ENCODE measurements around the gene UNKL. TPM values are rescaled to one million over a fixed set of nuclear protein-coding genes. Genes with fewer than 3 reads are reported as not detected.

UNKL gene
- polyA plus RNA-seq, 3 donors: 16.2 to 30.6 (median 20.0) TPM

DNA sequence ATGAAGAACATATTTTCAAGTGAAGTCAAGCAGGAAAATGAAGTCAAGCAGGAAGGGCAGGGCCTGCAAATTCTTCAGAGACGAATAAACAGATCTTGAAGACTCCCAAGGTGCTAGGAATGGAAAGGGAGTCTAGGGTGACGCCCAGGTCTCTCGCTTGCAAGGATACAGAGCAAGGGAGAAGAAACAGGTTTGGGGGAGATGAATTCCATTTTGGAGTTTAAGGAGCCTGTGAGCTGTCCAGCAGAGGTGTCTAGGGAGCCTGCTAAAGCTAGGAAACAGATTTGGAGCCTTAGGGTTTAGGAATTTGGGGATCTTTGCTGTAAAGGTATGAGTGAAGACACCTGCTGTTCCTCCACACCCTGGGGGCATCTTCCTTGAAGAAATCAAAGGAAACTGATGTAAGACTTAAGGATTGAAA is 2.0 kb upstream of the UNKL start:
- no peak for DNase-seq (ENCODE audit: extremely low read depth in 1 of 11, low read depth in 9 of 11, low spot score in 4 of 11)

DNA sequence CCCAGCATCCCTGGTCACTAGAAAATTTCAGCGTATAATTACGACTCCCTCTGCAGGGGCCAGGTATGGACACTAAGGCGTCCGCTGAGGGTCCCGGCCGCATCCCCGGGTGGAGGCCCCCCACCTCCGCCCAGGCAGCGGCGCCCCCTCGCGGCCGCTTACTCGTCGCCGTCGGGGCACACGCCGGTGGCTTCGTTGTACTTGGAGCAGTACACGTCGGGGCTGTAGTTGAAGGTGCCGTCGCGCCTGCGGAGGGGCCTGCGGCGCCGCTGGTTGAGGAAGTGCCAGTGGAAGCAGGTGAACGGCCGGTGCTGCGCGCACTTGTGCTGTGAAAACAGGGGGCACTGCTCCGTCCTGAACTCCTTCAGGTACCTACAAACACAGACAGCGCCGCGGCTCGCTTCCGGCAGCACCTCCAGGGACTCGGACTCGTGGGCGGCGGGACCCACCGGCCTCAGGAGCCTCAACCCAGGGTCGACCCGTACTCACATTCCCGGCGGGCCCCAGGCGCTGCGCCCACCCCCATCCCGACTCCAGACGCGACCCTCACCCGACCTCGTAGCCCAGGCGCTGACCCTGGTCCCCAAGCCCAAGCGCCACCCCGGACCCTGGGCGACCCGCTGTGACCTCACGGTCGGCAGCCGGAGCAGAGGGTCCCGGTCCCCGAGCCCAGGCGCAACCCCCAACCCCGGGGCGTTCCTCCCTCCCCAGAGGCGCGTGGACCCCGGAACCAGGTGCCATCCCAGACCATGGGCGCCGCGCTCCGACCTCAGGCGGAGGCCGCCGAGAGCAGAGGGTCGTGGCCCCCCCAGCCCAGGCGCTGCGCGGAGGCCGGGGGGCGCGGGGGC is 596 bp downstream of the UNKL start:
- DNase-seq (ENCODE audit: extremely low read depth in 1 of 11, low read depth in 9 of 11, low spot score in 4 of 11): peak in 1 of 11 donors; percentile 30

DNA sequence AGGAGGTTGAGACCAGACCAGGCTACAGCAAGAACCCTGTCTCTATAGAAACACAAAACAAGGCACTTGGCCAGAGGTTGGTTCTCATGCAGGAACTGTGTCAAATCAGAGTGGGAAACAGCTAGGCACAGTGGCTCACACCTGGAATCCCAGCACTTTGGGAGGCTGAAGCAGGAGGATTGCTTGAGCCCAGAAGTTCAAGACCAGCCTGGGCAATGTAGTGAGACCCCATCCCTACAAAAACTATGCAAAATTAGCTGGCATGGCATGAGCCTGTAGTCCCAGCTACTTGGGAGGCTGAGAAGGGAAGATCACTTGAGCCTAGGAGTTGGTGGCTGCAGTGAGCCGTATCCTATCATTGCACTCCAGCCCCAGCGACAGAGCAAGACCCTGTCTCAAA is 1.7 kb downstream of the UNKL start:
- DNase-seq (ENCODE audit: extremely low read depth in 1 of 11, low read depth in 9 of 11, low spot score in 4 of 11): no peak

DNA sequence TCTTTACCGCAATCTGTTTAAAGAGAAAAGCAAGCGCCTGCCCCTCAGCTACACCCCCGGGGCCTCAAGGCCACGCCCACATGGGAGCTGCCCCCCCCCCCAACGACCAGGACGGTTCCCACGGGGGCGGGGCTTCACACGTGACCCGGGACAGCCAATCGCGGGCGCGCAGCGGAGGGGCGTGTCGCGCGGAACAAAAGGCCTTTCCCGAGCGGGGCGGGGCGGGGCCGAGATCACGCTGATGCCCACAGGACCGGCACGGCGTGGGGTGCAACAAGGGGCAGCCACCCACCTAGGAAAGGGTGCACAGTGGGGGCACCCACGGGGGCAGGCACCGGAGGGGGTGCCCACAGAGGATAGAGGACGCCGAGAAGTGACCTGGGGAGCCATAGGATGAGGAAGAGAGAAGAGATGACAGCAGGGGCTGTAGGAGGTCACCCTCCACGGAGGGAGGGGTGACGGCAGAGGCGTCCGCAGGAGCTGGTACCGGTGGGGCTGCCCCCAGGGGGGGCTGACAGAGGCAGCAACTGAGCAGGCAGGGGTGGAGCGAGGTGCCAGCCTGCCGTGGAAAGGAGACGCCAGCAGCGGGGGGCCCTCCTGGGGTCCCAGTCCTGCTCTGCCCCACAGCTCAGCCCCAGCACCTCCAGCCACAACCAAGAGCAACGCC is 6.2 kb downstream of the UNKL start:
- DNase-seq (ENCODE audit: extremely low read depth in 1 of 11, low read depth in 9 of 11, low spot score in 4 of 11): peak in 10 of 11 donors; percentile 68 to 88 (median 83)

DNA sequence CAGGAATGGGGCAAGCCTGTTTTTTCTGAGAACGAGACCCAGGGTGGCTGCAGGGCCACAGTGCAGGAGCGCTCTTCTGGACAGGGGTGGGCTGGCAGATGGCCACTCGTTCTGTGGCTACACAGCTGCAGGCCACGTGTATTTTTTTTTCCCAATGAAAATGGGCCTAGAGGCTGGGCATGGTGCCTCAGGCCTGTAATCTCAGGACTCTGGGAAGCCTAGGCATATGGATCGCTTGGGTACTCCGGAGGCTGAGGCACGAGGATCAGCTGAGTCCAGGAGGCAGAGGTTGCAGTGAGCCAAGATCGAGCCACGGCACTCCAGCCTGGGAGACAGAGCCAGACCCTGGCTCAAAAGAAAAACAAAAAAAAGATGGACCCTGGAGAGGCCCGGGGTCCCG is 6.8 kb downstream of the UNKL start:
- no peak for DNase-seq (ENCODE audit: extremely low read depth in 1 of 11, low read depth in 9 of 11, low spot score in 4 of 11)

DNA sequence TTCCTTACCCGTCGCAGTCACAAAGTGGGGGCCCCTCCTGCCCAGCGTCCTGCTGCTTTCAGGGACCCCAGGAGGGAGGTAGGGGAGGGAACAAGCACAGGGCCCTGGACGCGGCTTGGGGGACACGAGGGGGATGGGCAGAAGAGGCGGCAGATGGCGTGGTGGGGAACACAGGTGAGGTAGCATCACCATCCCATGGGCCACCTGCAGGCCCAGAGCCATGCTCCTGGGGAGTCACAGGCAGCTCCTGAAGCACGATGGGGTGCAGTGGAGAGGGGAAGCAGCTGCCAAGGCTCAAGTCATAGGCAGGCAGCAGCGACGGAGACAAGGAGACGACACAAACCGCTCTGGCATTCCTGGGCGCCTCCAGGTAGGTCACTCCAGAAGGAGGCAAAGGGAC is 10.8 kb downstream of the UNKL start:
- DNase-seq (ENCODE audit: extremely low read depth in 1 of 11, low read depth in 9 of 11, low spot score in 4 of 11): no peak

DNA sequence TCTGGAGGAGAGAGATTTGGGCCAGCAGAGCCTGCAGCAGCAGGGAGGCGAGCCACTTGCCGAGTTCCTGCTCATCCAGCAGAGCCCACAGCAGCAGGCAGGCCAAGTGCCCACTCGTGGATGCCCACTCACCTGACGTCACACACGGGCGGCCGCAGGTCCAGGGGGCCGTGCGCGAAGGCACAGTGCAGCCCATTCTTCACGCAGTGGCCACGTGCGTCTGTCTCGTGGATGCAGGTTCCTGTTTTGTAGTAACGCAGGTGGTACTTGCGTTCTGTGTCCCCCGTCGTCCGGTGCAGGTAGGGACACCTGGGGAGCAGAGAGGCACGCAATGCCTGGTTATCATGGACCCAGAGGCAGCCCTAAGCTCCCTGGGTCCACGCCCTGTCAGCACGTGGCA is 11.5 kb downstream of the UNKL start:
- no peak for DNase-seq (ENCODE audit: extremely low read depth in 1 of 11, low read depth in 9 of 11, low spot score in 4 of 11)

DNA sequence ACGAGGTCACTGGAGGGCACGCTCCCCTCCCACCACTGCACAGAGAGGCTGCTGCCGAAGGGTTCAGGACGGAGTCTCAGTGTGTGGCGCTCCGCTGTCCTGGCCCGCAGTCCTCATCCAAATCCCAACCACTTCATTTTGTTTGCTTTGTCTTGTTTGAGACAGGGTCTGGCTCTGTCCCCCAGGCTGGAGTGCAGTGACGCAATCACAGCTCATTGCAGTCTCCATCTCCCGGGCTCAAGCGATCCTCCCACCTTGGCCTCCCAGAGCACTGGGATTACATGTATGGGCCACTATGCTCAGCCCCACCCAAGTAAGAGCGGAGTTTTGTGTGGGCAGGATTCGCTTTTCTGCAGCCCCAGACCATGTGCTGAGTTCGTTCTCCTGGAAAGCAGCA is 12.7 kb downstream of the UNKL start:
- no peak for DNase-seq (ENCODE audit: extremely low read depth in 1 of 11, low read depth in 9 of 11, low spot score in 4 of 11)

DNA sequence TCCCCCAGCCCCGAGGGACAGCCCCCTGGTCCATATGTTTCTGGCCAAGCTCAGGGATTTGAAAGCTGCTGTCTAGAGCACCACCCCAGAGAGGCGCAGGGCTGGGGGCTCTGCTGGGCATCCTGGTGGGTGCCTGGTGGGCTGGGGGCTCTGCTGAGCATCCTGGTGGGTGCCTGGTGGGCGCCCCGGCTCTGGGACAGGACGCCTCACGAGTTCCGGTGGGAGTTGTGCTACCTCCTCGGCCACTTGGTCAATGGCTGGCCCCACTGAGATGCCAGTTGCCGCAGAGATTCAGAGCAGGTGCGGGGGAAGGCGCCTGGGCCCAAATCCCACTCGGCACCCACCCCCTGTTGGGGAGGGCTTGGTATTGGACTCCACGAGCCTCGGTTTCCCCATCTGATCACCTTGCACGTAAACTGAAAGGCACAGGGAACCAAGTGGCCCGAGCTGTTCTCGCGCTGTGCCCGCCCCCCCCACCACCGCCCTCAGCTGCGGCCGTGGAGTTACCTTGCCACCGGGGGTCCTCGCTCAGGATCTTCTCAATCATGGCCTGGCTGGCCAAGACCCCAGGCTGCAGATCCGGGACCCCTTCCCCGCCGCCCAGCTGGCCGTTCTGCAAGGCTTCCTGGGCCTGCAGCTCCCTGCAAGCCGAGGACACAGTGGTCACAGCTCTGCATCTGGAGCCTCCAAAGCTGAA is 13.3 kb downstream of the UNKL start:
- DNase-seq (ENCODE audit: extremely low read depth in 1 of 11, low read depth in 9 of 11, low spot score in 4 of 11): no peak

DNA sequence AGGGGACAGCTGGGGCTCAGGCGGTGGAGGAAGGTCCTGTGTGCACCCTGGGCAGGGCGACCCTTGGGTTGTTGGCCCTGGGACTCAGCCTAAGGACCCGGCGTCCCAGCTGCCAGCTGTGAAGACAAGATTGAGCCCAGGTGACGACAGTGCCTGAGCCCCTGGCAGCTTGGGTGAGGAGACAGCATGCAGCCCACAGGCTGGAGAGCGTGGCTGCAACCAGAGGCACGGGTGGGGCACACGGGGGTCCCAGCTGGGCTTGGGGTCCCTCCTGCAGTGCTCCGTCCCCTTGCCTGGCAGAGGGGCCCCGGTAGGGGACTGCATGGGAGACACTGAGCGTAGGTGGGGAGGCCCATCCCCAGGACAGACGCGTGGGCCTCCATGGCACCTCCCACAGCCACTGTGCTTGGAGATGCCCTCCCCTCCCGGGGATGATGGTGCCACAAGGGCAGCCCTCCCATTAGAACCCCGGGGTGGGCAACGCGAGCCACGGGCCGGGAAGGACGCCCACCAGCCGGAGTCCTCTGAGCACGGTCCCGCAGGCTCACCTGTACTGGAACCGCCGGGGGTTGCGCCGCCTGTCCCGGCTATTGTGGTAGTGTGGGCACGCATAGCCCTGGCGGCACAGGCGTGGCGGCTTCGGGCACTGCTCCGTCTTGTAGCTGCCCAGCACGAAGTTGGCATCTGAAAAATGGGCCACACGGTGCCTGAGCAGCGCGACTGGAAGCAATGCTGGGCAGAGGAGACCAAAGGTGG is 15.5 kb downstream of the UNKL start:
- no peak for DNase-seq (ENCODE audit: extremely low read depth in 1 of 11, low read depth in 9 of 11, low spot score in 4 of 11)

DNA sequence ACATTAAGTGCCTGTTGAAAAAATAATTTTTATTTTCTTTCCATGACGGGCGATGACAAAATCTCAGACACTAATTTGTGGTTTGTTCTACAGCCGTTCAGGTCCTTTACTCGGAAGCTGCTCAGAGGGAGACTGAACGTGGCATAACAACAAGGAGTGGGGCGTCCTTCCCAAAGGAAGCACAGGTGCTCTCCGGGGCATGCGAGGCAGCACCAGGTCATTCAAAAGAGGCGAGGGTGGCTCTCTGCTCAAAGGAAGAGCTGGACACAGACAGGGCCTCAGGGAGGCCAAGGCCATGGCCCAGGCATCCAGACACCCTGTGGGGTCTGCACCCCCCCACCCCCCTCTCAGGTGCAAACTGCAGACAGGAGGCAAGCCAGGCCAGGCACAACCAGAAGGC is 16.2 kb downstream of the UNKL start:
- DNase-seq (ENCODE audit: extremely low read depth in 1 of 11, low read depth in 9 of 11, low spot score in 4 of 11): no peak

DNA sequence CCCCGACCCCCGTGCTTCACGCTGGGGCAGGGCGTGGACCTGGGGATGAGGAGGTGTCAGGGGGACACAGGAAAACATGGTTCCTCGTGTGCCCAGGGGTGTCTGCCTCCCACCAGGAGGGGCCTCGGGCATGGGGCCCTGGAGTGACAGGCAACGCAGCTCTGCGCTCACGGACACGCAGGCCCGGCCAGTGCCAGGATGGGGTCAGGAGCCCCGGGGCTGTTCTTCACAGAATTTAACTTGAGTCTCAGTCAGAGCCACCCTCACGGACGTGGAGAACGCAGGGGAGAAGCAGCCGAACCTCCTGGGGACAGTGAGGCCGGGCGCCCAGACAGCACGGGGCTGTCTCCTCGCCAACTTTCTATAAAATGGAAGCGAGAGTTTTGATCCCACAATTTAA is 16.7 kb downstream of the UNKL start:
- no peak for DNase-seq (ENCODE audit: extremely low read depth in 1 of 11, low read depth in 9 of 11, low spot score in 4 of 11)

DNA sequence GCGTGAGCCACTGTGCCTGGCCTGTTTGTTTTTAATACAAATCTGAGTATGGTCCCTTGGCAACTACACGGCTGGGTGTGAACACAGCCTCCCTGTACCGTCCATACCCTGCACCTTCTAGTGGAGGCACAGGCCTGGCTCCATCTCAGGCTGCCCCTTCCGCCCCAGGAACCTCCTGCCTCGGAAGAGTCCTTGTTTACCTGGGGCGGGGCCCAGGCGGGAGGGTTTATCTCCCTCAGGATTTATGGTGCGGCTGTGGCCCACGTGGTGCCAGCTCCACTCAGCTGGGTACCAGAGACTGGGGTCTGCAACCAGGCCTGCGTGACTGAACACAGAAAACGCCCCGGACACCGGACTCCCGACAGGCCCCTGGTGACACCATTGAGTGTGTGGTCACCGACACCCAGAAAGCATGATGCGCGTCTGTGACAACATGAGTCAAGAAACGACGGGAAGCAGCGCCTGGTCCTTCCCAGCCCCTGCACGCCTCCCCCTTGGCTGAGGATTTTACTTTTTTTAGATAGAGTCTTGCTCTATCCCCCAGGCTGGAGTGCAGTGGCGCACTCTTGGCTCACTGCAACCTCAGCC is 19.0 kb downstream of the UNKL start:
- no peak for DNase-seq (ENCODE audit: extremely low read depth in 1 of 11, low read depth in 9 of 11, low spot score in 4 of 11)

DNA sequence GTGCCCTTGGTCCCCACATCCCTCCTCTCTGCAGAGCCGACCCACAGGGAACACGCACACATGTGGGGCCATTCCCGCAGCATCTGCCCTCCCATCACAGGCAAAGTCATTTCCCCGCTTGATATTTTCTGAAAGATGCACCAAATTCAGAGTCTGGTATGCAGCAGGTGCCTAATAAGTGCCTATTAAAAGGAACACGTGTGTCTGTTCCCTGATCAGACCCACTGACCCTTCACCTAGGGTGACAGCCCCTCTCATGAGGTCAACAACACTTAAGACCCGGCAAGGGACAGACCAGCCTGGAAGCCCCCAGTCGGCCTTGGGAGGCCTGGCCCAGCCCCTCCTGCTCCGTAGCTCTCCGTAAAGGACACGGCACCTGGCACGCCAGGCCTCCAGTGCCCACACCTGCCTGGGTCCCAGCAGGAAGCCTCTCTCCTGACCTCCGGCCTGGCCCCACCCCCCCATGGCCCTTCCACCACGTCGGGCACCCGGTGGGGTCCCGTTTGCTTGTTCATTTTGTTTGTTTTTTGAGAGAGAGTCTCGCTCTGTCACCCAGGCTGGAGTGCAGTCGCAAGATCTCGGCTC is 20.0 kb downstream of the UNKL start:
- no peak for DNase-seq (ENCODE audit: extremely low read depth in 1 of 11, low read depth in 9 of 11, low spot score in 4 of 11)

DNA sequence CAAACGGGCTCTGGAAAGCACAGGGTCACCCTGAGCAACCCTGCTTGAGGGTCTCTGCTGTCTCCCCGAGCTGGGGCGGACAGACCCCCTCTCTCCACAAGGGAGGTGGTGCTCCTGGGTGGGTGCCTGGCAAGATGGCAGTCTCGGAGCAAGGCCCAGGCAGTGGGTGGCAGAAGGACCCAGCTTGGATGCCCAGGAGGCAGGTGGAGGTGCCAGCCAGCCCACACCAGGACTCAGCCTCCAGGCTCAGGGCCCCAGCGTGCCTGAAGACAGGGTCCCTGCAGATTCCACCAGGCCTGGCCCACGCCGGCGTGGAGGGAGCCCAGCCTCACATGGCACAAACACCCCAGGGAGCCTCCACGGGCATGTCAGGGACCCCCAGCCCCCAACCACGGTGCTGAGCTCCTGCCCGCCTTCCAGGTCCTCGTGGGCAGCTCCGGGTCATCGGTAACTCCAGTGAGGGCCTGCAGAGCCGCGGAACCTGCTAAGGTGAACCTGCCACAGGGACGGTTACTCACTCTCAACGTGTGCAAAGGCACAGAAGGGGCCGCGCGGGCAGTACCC is 20.8 kb downstream of the UNKL start:
- DNase-seq (ENCODE audit: extremely low read depth in 1 of 11, low read depth in 9 of 11, low spot score in 4 of 11): no peak

DNA sequence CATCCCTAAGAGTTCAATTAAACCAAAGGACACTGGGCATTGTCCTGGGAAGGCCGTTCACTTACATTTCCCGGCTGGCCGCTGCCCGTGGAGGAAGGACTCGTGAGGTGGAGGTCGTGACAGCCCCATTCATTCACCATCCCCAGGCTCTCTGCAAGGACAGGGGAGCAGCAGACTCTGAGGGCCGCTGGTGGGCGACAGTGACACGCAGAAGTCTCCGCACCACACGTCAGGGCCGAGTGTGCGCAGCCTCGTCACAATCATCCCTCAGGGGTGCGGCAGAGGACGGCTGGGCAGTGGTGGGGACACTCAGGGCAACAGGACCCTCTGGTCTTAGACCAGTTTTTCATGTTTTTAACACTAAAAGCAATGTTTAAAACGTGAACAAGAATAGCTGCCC is 21.7 kb downstream of the UNKL start:
- no peak for DNase-seq (ENCODE audit: extremely low read depth in 1 of 11, low read depth in 9 of 11, low spot score in 4 of 11)

DNA sequence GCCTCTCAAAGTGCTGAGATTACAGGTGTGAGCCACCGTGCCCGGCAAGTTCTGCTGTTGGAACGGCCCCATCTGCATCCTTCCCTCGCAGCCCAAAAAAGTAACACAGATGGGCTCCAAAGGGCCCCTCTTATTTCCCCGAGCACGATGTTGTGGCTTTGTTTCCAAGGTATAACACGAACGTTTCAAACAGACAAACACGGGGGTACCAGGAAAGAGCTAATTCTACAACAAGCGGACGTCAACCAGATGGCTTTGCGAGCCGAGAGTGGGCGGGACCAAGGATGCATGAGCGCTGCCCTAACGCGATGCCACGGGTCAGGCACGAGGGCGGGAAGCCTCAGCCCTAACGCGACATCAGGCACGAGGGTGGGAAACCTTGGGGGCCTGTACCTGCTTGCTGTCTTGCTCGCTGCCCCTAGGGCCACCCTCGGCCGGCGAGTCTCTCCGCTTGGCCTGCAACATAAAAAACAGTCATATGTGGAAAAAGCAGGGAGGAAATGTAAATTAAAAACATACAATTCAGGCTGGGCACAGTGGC is 24.2 kb downstream of the UNKL start:
- DNase-seq (ENCODE audit: extremely low read depth in 1 of 11, low read depth in 9 of 11, low spot score in 4 of 11): no peak

DNA sequence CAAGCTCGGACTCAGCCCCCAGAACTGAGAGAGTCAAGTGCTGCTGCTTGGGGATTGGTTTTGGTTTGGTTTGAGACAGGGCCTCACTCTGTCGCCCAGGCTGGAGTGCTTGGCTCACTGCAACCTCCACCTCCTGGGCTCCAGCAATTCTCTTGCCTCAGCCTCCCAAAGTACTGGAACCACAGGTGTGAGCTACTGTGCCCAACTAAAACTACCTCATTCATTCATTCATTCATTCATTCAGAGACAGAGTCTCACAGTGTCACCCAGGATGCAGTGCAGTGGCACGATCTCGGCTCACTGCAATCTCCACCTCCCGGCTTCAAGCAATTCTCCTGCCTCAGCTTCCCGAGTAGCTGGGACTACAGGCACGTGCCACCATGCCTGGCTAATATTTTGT is 24.7 kb downstream of the UNKL start:
- DNase-seq (ENCODE audit: extremely low read depth in 1 of 11, low read depth in 9 of 11, low spot score in 4 of 11): no peak

All from renal cortex interstitium (tissue), 11 donors.